Fibroblast of the conjunctiva (primary cell): ENCODE data around the gene MDGA2.
"Not testable (repeated sequence)": the region's sequence is repeated elsewhere in the genome, so short reads cannot be mapped to it uniquely, and the experiment has no call there.

Source experiments
- DNase-seq: peaks from one replicate; pipeline ENCODE4 v3.0.0-alpha.2; 2010; ENCODE audit warnings: low read depth

The MDGA2 gene

DNA sequence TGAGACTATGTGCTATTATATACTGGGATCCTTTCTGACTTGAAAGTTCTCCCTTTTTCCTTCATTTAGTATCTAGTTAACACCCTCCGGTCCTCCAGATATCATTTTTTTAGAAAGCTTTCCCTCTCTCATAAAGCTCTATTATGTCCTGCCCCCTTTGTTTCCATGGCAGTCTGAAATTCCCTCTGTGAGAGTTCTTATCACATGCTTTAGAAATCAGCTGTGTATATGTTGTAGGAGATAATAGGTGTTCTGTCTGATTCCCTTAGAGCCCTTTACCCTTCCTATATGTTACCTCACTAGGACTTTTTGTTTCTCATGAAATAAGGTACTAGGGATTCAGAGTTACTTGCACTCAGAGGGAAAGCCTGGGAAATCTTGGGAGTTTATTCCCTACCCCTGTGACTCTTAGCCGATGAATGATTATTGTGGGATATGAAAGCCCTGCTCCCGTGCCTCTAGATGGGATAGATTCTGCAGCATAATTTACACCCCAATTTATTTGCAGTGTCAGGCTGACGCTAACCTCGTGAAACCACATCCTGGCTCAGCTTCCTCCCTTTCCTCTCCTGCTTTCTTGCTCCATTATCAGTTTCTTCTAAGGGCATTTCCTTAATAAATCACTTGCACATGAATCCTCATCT, 448.4 kb downstream of the MDGA2 start:
- DNase-seq, result no peak

DNA sequence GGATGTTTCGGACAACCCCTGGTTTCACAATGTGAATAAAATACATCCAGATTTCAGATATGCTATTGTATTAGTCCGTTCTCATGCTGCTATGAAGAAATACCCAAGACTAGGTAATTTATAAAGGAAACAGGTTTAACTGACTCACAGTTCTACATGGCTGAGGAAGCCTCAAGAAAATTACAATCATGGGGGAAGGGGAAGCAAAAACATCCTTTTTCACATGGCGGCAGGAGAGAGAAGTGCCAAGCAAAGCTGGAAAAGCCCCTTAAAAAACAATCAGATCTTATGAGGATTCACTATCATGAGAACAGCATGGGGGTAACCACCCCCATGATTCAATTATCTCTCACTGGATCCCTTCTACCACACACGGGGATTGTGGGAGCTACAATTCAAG, 451.7 kb downstream of the MDGA2 start:
- DNase-seq, result no peak

DNA sequence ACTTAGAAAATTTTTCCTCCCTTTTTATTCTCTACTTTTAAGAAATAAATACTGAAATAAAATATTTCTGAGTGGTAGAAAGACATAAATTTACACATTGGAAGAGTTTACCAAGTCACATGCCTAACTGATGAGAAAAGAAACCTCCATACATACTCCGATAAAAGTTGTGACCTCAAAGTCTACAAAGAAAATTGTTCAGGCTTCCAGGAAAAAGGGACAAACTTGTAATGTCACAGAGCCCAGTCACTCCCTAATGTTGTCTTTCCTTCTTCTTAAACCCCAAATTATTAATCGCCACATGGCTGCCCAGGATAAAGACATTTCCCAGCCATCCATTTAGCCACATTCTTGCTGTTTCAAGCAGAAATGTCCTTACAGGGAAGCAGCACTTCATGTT, 455.3 kb downstream of the MDGA2 start:
- no peak for DNase-seq

GRCh38 chr14:47211263-47211662, 464.1 kb downstream of the MDGA2 start:
- DNase-seq, result no peak

DNA sequence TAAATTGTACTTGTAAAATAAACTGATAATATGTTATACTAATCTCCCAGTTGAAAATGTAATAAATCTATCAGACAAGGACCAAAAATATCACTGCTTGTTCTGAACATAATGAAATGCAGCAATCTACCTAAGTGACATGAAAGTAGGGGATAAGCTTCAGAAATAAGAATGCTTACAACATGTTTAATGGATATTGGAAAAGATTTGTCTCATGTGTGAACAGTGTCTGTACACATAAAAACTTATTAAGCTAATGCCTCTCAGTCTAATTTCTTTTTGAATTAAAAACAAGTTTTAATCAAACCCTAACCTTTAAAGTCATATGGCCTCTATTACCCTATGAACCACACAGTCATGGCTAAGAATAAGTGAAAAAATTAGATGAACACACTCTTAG, 465.3 kb downstream of the MDGA2 start:
- no peak for DNase-seq

DNA sequence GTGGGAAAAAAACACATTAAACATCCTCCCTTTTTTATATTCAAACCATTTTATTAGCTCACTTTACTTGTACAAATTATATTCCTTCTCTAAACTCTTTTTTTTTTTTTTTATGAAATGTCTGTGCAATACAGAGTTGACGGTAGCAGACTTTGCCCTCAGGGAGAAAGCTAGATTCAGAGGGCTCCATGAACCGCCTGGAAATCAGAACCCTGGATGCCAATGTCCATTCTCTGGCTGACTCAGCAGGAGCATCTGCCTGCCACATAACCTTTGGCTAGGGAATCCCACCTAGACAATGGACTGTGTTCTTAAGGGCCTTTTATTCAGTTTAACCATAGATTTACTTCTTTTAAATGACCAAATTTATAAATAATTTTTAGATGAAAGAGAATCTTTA, 467.0 kb downstream of the MDGA2 start:
- no peak for DNase-seq

GRCh38 chr14:47207617-47208016, 467.8 kb downstream of the MDGA2 start:
- no peak for DNase-seq

GRCh38 chr14:47200740-47201139, 474.7 kb downstream of the MDGA2 start:
- DNase-seq, result no peak

GRCh38 chr14:47195582-47195981, 479.8 kb downstream of the MDGA2 start:
- DNase-seq, result no peak

GRCh38 chr14:47194055-47194454, 481.4 kb downstream of the MDGA2 start:
- peak; percentile 5 for DNase-seq

GRCh38 chr14:47192203-47192602, 483.2 kb downstream of the MDGA2 start:
- not testable (repeated sequence) for DNase-seq

DNA sequence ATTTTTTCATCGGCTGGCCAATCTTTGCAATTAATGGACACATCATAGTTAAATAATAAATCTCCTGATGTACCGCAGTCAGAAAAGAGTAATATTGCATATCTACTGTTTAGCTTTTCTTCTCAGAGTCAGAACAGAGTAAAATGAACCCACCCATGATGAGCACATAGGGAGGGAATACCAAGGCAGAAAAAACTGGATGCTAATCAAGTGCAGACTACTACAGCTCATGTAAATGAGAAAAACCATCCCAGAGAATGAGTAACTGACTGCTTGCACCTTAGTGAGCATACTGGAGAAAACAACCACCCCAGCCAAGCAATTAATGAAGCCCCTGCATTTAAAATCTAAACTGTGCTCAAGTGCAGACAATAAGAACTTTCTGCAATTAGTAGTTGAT, 483.7 kb downstream of the MDGA2 start:
- no peak for DNase-seq

DNA sequence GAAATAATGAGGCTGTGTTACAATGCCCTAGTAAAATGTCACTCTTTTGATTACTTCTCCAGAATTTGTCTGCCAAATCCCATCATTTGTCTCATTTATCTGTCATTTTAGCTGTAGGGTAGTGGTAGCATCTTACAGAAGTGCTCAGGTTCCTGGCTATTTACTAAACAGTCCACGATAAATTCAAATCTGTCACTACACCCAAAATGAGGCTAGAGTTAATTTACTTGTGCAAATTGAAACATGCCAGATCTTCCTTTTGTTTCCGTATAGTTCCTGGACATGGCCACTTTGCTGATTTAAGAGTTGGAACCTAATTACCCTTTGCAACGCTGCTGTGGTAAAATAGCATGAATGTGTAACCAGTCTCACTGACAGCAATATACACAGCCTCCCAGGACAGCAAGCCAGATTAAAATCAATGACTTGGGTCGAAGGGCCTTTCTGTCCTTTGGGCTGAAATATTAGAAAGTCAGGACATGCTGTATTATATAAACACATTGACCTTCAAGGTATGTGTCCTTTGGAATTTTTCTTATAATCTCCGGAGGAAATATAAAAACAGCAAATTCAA, 485.4 kb downstream of the MDGA2 start:
- DNase-seq, result no peak

DNA sequence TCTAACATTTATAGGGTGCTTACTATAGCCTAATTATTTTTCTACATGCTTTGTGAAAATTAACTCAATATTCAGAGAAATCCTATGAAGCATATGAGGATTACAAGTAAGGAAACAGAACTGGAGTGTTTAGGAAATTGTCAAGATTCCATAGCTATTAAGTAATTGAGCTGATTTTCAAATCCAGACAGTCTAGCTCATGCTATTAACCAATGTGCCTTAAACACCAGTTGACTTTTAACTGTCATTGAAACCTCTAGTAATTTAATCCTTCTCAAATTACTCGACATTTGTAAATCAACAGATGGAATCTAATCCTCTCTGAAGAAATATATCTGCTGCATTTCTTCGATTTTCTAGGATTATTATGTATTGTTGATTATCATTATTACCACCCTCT, 488.9 kb downstream of the MDGA2 start:
- DNase-seq, result no peak

DNA sequence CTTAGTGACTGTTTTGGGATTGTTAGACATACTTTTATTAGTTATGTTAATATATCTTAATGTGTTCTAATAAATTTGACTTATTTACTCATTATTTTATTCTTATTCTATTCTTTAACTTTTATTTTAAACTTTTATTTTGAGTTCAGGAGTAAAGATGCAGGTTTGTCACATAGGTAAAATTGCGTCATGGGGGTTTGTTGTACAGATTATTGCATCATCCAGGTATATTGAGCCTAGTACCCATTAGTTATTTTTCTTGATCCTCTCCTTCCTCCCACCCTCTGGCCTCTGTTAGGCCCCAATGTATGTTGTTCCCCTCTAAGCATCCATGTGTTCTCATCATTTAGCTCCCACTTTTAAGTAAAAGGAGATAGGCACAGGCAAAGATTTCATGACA, 495.5 kb downstream of the MDGA2 start:
- DNase-seq, result no peak

GRCh38 chr14:47171896-47172295, 503.5 kb downstream of the MDGA2 start:
- DNase-seq, result not testable (repeated sequence)

- DNase-seq, result no peak
Observed at GRCh38 chr14:47167402-47167801, 508.0 kb downstream of the MDGA2 start.

- DNase-seq, result no peak
Observed at GRCh38 chr14:47155395-47155794, 520.0 kb downstream of the MDGA2 start.

GRCh38 chr14:47154276-47154797, 521.1 kb downstream of the MDGA2 start:
- no peak for DNase-seq

DNA sequence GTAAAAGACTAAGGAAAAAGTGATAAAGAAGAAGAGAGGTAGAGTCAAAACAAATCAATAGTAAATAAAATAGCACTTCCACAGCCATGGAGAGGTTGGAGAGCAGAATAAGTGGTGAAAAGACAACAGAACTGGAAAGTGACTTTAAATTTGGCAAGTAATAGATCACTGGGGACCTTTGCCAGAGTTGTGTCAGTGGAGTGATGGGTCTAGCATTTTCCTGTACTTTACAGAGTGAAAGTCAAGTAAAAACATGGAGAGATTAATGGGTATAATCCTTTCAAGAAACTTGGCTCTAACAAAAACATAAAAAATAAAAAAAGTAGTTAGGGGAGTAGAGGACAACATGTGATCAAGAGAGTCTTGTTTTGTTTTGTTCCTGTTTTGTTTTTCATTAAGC, 521.7 kb downstream of the MDGA2 start:
- DNase-seq, result no peak

DNA sequence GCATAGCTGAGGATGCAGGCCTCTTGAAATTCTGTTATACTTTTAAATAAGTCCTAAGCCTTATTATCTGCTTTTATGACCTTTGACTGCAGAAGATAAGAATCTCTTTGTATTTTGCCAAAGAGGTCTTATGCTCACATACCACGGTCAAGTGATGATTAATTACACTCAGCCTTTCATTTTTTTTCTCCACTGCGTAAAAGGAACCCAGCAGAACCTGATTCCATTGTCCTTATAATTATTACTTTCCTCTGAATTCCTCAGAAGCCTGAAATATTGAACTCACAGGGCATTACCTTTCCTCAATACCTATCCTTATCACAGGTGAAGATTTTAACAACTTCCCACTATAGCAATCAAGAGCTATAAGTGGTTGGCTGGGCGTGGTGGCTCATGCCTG, 525.1 kb downstream of the MDGA2 start:
- DNase-seq, result no peak

DNA sequence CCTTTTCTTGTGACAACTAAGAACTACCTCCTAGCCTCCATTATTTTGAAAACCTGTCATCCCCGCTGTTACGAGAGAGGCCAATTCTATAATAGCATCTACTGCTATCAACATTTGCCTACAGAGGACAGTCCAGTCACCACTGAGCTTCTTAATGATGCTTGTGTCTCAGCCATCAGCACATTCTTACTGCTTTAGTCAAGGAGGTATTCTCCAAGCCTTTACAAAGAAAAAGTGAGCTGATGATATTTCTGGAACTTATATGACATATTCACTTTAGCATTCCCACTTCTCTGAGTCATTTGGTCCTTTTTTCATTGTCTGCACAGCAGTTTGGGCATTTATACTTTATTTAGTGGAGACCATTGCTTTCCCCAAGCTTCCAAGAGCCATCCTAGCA, 526.1 kb downstream of the MDGA2 start:
- DNase-seq, result no peak

GRCh38 chr14:47148686-47149085, 526.7 kb downstream of the MDGA2 start:
- DNase-seq, result no peak

DNA sequence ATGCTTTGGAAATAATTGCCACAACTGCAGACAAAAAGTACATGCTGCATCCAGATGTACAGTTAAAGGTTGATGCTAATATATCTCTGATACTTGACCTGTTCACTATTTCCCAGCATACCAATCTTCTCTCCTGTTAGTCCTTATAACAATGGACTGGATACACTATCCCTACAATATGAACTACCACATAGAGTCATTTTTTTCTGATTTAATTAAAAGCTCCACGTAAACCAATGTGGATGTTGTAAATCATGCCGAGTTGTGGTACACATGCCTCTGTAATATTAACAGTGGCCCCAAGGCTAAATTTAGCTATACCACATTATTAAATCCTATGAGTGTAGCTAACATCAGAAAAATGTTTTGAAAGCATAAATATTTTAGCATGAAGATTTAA, 554.8 kb downstream of the MDGA2 start:
- no peak for DNase-seq
